Testis (tissue), 5 donors: ENCODE measurements around the gene SLC6A14. TPM values are rescaled to one million over a fixed set of nuclear protein-coding genes. Genes with fewer than 3 reads are reported as not detected.

Experiments
- DNase-seq: peaks from one replicate; pipeline ENCODE4 v3.0.0-alpha.2; 2019
- H3K27ac ChIP-seq, 2 donors: fragments of 200-600 bp; sonication (generic); one replicate each; pipeline ENCODE4 v1.5.1; 2019
- H3K27me3 ChIP-seq: fragments of 200-600 bp; sonication (generic); one replicate; pipeline ENCODE4 v1.5.1; 2019
- H3K36me3 ChIP-seq: fragments of 200-600 bp; sonication (generic); one replicate; pipeline ENCODE4 v1.5.1; 2017; ENCODE audit warnings: low read depth; ENCODE audit errors: missing control alignments
- H3K4me1 ChIP-seq: fragments of 200-600 bp; sonication (generic); one replicate; pipeline ENCODE4 v1.5.1; 2019
- H3K4me3 ChIP-seq, 2 donors: fragments of 200-600 bp; sonication (generic); one replicate each; pipeline ENCODE4 v1.5.1; 2017 to 2019
- H3K9me3 ChIP-seq: fragments of 200-600 bp; sonication (generic); one replicate; pipeline ENCODE4 v1.5.1; 2017
- POLR2A ChIP-seq: fragments of 450-650 bp; IDR thresholded peaks from one replicate; pipeline ENCODE4 v1.6.1; 2017; ENCODE audit warnings: antibody characterized with exemption, mild to moderate bottlenecking, moderate library complexity
- WGBS, 2 donors: methylation state at CpG; one replicate each; pipeline ENCODE4 v1.1.5; 2018; 5-methylcytosine and 5-hydroxymethylcytosine counted together
- intact Hi-C: fragments of 100-400 bp; cut with DNase I; formaldehyde crosslinking; loops from one replicate; pipeline ENCODE4 v1.15.1; 2023; ENCODE audit warnings: low total_unique reads
- long read RNA-seq, 2 donors: transcript quantifications; one replicate each; lab custom pipeline, GENCODE V29; 2026
- polyA plus RNA-seq: library from polyadenylated mRNA; stranded (reverse); fragments of 350-450 nt; fragmentation: Illumina TruSeq; extraction: RNeasy Lipid Tissue Mini Kit (QIAGEN cat#74804); gene quantifications from one replicate; pipeline ENCODE4 v1.2.3, GENCODE V29; 2014; ENCODE audit warnings: low read depth, low replicate concordance; ENCODE audit not compliant: insufficient read depth
- total RNA-seq, 2 donors: library from RNA; depleted of rRNA; stranded (reverse); fragments of >200 nt; gene quantifications; one replicate each; pipeline ENCODE4 v1.2.3, GENCODE V29; 2016
- TF ChIP-seq, protein P1 (sequence below), 3 experiments: fragments of 450-650 bp in 2 of 3; fragments of 200-600 bp in 1 of 3; sonication (generic) in 1 of 3; IDR thresholded peaks; one replicate each; pipeline ENCODE4 v1.5.1; 2016 to 2019; ENCODE audit warnings: antibody characterized with exemption in 3 of 3, mild to moderate bottlenecking in 2 of 3, moderate library complexity in 1 of 3

Gene SLC6A14
- total RNA-seq (not detected), polyA plus RNA-seq (not detected)
- long read RNA-seq, donor 1: 0 reads
- long read RNA-seq, donor 2: 0 reads

DNA sequence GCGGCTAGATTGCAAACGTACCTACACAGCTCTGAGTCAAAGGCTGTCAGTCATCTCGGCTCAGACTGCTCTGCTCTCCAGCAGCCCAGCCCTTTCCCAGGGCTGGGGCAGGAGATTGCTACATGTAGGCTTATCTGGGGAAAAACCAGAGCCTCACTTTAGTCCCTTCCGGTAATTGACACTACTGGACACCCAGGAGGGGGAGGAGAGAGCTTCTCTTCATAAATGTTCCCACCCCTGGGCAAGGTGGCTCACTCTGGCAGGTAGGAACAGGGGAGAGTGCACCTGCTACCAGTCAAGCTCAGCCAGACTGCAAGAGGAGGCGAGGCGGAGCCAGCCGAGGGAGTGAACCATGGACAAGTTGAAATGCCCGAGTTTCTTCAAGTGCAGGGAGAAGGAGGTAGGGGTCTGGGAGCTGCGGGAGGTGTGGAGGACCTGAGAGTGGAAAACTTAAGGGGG lies at the start of gene SLC6A14:
Gene SLC6A14, plus strand, starts transcription at position 249 of the 459 bp plus-strand sequence. Its CDS starts 104 bp downstream, at position 353.
- Histone ChIP-seq H3K4me3 (no peak within 1 kb of the TSS), H3K27me3 (no peaks in the 10 kb centered on the region), H3K9me3 (no peaks in the 10 kb centered on the region), H3K27ac (no peak within 1 kb of the TSS), H3K36me3 (no peaks in the 10 kb centered on the region), H3K4me1 (no peaks in the 10 kb centered on the region)
- TF ChIP-seq, protein P1, sequence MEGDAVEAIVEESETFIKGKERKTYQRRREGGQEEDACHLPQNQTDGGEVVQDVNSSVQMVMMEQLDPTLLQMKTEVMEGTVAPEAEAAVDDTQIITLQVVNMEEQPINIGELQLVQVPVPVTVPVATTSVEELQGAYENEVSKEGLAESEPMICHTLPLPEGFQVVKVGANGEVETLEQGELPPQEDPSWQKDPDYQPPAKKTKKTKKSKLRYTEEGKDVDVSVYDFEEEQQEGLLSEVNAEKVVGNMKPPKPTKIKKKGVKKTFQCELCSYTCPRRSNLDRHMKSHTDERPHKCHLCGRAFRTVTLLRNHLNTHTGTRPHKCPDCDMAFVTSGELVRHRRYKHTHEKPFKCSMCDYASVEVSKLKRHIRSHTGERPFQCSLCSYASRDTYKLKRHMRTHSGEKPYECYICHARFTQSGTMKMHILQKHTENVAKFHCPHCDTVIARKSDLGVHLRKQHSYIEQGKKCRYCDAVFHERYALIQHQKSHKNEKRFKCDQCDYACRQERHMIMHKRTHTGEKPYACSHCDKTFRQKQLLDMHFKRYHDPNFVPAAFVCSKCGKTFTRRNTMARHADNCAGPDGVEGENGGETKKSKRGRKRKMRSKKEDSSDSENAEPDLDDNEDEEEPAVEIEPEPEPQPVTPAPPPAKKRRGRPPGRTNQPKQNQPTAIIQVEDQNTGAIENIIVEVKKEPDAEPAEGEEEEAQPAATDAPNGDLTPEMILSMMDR (IDR thresholded peaks at IDR 0.05): no peak
- no peak for TF ChIP-seq POLR2A
- WGBS, 2 donors: 43 to 58% methylated on average over 5 to 9 of the region's 9 CpGs
- intact Hi-C loops: no loop called here
- no peak for DNase-seq

GRCh38 chrX:116395752-116396151 lies 40.7 kb upstream of the SLC6A14 start:
- Histone ChIP-seq H3K36me3 (no peaks in the 10 kb centered on the region), H3K27me3 (no peaks in the 10 kb centered on the region), H3K27ac (no peak overlapping the region), H3K4me1 (no peaks in the 10 kb centered on the region), H3K9me3 (no peaks in the 10 kb centered on the region), H3K4me3 (no peak overlapping the region)
- intact Hi-C loops: no loop called here
- WGBS, 2 donors: 68 to 88% methylated on average over 2 to 7 of the region's 7 CpGs
- DNase-seq: no peak
- TF ChIP-seq, protein P1 (IDR thresholded peaks at IDR 0.05): no peak
- no peak for TF ChIP-seq POLR2A

DNA sequence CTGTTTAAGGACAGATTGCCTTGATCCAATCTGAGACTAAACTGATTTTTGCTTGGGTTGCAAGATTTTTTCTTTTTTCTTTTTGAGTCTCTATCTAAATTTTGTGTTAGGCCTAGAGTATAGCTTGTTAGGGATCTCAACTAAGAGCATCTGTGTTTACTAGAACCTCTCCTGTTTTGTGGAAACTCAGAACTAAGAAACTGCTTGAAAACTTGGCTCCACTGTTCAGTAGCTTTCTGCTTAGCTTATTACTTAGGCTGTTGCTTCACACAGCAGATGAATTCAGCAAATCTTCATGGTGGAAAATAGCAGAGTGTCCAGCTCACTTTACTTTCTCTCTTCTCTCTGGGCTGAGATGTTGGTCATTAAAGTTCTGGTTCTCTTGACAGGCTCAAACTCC lies 36.7 kb upstream of the SLC6A14 start:
- intact Hi-C loops: no loop called here
- Histone ChIP-seq H3K27me3 (no peaks in the 10 kb centered on the region), H3K4me3 (no peak overlapping the region), H3K4me1 (no peaks in the 10 kb centered on the region), H3K9me3 (no peaks in the 10 kb centered on the region), H3K27ac (no peak overlapping the region), H3K36me3 (no peaks in the 10 kb centered on the region)
- TF ChIP-seq, protein P1 (IDR thresholded peaks at IDR 0.05): no peak
- TF ChIP-seq POLR2A: no peak
- no peak for DNase-seq

GRCh38 chrX:116409219-116409618 lies 27.2 kb upstream of the SLC6A14 start:
- WGBS, 2 donors: 70 to 78% methylated on average over 2 of the region's 2 CpGs
- no peak for DNase-seq
- H3K9me3 ChIP-seq: no peaks in the 10 kb centered on the region
- no peaks in the 10 kb centered on the region for H3K36me3 ChIP-seq
- no peak overlapping the region for H3K4me3 ChIP-seq
- H3K27me3 ChIP-seq: no peaks in the 10 kb centered on the region
- TF ChIP-seq, protein P1 (IDR thresholded peaks at IDR 0.05): no peak
- no peak for TF ChIP-seq POLR2A
- no peaks in the 10 kb centered on the region for H3K4me1 ChIP-seq
- intact Hi-C loops: no loop called here
- H3K27ac ChIP-seq: no peak overlapping the region

DNA sequence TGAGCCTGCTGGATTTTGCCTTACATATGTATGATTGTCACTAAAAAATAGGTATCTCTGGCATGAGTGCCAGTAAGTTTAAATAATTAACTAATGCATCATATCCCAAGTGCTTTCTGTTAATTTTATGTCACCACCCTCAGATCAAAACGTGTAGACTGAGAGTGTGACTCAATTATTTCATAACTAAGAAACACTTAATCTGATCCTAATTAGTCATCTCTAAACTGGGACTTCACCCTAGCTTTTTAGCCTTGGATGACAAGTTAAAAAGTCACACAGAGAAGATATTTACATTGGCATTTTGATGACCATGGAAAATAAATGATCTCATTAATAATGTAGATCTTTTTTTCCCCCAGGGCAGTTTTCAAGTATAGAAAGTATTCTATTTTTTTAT lies 23.1 kb upstream of the SLC6A14 start:
- Histone ChIP-seq H3K36me3 (no peaks in the 10 kb centered on the region), H3K27ac (no peak overlapping the region), H3K4me1 (no peaks in the 10 kb centered on the region), H3K9me3 (no peaks in the 10 kb centered on the region), H3K4me3 (no peak overlapping the region), H3K27me3 (no peaks in the 10 kb centered on the region)
- no peak for DNase-seq
- WGBS, 2 donors: 56 to 64% methylated on average over 1 of the region's 1 CpG
- no peak for TF ChIP-seq POLR2A
- TF ChIP-seq, protein P1 (IDR thresholded peaks at IDR 0.05): no peak
- intact Hi-C loops: no loop called here
